GM06990 (cell line): ENCODE measurements around the gene LIN28A.
A peak's percentile ranks its signal among the peaks of the same experiment; 100 is the strongest.
"Not testable (repeated sequence)": the region's sequence is repeated elsewhere in the genome, so short reads cannot be mapped to it uniquely, and the experiment has no call there.

ENCODE experiments used
- DNase-seq: peaks from one replicate; pipeline ENCODE4 v3.0.0-alpha.2; 2011; ENCODE audit not compliant: insufficient read length; ENCODE audit errors: extremely low read depth
- H3K27me3 ChIP-seq: replicated peaks from 2 replicates; pipeline ENCODE4 v1.6.0; 2011; ENCODE audit warnings: low read length; ENCODE audit not compliant: control insufficient read depth, insufficient read depth
- H3K36me3 ChIP-seq: 2 replicates; pipeline ENCODE4 v1.5.1; 2011; ENCODE audit warnings: low read length; ENCODE audit not compliant: control insufficient read depth, insufficient read depth
- H3K4me3 ChIP-seq: replicated peaks from 2 replicates; pipeline ENCODE4 v1.5.1; 2011; ENCODE audit warnings: low read depth, mild to moderate bottlenecking, control low read depth, low read length
- TF ChIP-seq, protein P1 (sequence below): IDR thresholded peaks from 2 replicates; pipeline ENCODE4 v1.5.1; 2011; ENCODE audit warnings: low read length, control low read depth, mild to moderate bottlenecking, inconsistent platforms; ENCODE audit not compliant: insufficient read depth, poor library complexity, severe bottlenecking

The LIN28A gene

DNA sequence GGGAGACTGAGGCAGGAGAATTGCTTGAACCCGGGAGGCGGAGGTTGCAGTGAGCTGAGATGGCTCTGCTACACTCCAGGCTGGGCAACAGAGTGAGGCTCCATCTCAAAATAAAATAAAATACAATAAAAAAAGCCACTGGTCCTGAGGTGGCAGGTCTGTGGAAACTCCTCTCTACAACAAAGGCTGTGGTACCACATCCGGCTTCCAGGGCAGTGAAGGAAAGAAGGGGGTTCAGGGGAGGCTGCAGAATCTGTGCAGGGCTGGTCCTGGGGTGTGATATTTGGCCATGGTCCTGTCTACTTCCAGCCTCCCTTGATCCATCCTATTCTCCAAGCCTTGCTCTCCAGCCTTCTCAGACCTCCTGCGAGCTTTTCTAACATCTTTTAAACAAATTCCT, 37.3 kb upstream of the LIN28A start:
- TF ChIP-seq, protein P1, sequence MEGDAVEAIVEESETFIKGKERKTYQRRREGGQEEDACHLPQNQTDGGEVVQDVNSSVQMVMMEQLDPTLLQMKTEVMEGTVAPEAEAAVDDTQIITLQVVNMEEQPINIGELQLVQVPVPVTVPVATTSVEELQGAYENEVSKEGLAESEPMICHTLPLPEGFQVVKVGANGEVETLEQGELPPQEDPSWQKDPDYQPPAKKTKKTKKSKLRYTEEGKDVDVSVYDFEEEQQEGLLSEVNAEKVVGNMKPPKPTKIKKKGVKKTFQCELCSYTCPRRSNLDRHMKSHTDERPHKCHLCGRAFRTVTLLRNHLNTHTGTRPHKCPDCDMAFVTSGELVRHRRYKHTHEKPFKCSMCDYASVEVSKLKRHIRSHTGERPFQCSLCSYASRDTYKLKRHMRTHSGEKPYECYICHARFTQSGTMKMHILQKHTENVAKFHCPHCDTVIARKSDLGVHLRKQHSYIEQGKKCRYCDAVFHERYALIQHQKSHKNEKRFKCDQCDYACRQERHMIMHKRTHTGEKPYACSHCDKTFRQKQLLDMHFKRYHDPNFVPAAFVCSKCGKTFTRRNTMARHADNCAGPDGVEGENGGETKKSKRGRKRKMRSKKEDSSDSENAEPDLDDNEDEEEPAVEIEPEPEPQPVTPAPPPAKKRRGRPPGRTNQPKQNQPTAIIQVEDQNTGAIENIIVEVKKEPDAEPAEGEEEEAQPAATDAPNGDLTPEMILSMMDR = no peak
- Histone ChIP-seq H3K36me3 (no peaks in the 10 kb centered on the region), H3K4me3 (no peak overlapping the region), H3K27me3 (no peaks in the 10 kb centered on the region)
- DNase-seq = no peak

DNA sequence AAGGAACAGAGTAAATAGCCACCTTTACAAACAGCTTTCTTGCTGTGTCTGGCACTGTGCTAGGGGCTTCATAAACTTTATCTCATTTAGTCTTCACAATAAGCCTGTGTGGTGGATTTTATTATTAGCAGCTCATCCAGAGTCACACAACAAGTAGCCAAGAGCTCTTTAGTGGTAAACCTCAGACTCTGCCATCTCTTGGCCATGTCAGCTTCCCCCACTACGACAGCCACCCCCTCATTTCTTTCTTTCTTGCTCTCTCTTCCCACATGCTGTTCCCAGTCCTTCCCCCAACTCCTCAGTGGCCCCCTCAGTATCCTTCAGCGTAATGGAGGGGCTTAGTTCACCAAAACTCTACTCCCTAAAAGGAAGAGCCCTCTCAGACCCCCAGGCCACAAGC, 36.8 kb upstream of the LIN28A start:
- no peaks in the 10 kb centered on the region for H3K27me3 ChIP-seq
- no peak for DNase-seq
- no peaks in the 10 kb centered on the region for H3K36me3 ChIP-seq
- H3K4me3 ChIP-seq = no peak overlapping the region
- TF ChIP-seq, protein P1 = no peak

DNA sequence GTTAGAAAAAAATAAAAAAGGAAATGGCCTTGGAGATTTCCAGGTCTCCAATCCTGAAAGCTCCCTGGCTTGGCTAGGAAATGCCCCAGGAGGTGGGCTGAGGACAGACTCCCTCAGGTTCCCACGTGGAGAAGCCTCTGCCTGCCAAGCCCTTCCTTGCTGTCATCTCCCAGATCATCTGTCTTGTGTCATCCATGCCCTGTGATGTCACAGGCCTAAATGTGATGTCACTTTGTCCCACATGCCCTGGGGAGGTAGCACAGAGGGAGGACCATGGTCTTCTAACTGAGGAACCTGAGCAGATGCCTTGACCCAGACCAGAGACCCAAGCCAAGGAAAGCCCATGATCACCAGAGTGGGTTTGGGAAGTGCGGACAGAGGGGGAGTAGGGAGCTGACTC, 36.3 kb upstream of the LIN28A start:
- H3K4me3 ChIP-seq, H3K27me3 ChIP-seq, H3K36me3 ChIP-seq, DNase-seq: not testable (repeated sequence)

DNA sequence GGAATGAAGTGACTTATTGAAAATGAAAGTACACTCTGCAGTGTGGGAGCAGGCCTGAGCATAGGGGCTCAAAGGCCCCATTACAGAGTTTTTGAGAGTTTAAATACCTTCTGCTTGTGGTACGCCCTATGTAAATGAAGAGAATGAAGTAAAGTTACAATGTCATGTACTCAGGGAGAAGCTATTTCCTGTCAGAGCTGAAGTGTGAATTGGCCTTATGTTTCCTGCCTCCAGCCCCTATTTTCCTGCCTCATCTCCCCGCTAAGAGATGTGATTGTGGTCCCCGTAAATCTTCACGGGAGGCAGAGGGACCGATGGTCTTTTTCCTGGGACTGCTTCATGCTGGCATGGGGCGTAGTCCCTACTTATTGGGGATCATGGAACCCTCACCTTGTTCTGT, 35.5 kb upstream of the LIN28A start:
- H3K4me3 ChIP-seq = no peak overlapping the region

DNA sequence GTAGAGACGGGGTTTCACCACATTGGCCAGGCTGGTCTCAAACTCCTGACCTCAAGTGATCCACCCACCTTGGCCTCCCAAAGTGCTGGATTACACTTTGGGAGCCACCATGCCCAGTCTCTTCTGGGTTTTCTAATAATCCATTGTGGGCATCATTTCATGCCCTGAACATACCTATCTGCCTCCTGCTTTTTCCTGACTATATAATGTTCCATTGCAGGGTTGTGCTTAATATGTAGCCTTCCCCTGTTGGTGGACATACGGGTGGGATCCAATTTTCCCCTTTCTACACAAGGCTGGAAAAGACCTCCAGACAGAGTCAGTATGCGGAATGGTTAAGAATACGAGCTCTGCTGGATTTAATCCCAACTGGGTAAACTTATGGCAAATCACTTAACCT, 34.6 kb upstream of the LIN28A start:
- Histone ChIP-seq H3K36me3 (no peaks in the 10 kb centered on the region), H3K4me3 (no peak overlapping the region), H3K27me3 (no peaks in the 10 kb centered on the region)
- DNase-seq = no peak
- TF ChIP-seq, protein P1 = no peak

More for the DNA sequence above, 35.5 kb upstream of the LIN28A start:
- TF ChIP-seq, protein P1 = no peak
- Histone ChIP-seq H3K36me3 (no peaks in the 10 kb centered on the region), H3K27me3 (no peaks in the 10 kb centered on the region)
- DNase-seq = no peak

DNA sequence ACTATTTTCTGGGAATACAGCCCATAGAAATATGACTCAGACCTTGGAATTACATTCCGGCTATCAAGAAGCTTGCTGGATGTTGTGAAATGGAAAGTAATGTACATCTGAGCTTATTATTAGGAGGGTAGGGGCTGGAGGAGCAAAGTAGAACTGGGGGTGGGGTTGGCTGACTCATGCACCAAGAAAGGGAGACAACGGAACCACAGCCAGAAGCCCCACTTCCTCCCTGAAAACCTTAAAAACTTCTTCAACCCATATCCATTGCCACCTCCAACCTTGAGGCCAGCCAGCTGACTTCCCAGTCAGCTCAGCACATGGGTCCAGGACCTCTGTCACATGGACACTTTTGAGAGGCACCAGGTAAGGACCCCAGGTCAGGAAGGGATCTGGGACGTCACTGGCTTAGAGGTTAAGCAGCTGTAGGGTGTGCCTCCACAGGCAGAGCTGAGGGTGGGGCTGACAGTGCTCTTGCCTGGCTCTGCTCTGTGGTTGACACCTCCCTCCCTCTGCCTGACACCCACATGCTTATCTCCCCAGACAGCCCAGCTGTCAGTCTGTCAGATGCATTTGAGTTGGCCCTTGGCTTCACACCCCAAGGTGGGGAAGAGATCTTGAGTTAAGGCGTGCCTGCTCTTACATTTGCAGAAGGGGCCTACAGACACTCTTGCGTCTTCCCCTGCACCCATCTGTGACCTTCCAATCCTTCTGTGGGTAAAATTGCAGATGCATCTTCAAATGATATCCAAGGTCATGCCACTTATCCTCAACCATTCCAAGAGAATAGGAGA, 32.3 kb upstream of the LIN28A start:
- Histone ChIP-seq H3K4me3 (no peak overlapping the region), H3K36me3 (no peaks in the 10 kb centered on the region), H3K27me3 (no peaks in the 10 kb centered on the region)
- DNase-seq = peak; percentile 78
- TF ChIP-seq, protein P1 = no peak
